ENCODE data around the gene RAD51B.
A peak's percentile ranks its signal among the peaks of the same experiment; 100 is the strongest.
"Not testable (repeated sequence)": the region's sequence is repeated elsewhere in the genome, so short reads cannot be mapped to it uniquely, and the experiment has no call there.

The RAD51B gene

GRCh38 chr14:67950386-67950785 lies 130.8 kb downstream of the RAD51B start:
- no peak for DNase-seq

- DNase-seq = no peak
Measured at GRCh38 chr14:67951529-67952135, 132.1 kb downstream of the RAD51B start.

GRCh38 chr14:67952381-67952780 lies 132.8 kb downstream of the RAD51B start:
- no peak for DNase-seq

GRCh38 chr14:67952786-67953185 lies 133.2 kb downstream of the RAD51B start:
- no peak for DNase-seq

- DNase-seq = no peak
Measured at GRCh38 chr14:67955261-67955660, 135.7 kb downstream of the RAD51B start.

- DNase-seq = no peak
Measured at GRCh38 chr14:67957946-67958345, 138.4 kb downstream of the RAD51B start.

- DNase-seq = no peak
Measured at GRCh38 chr14:67961676-67962075, 142.1 kb downstream of the RAD51B start.

GRCh38 chr14:67962215-67962644 lies 142.7 kb downstream of the RAD51B start:
- peak; percentile 25 to 78 (median 65) for DNase-seq

- no peak for DNase-seq
Measured at GRCh38 chr14:67963545-67963944, 144.0 kb downstream of the RAD51B start.

GRCh38 chr14:67963960-67964812 lies 144.6 kb downstream of the RAD51B start:
- peak; percentile 12 to 49 (median 46) for DNase-seq

- DNase-seq = no peak
Measured at GRCh38 chr14:67965696-67966095, 146.1 kb downstream of the RAD51B start.

GRCh38 chr14:67967206-67967605 lies 147.6 kb downstream of the RAD51B start:
- DNase-seq = no peak

GRCh38 chr14:67967970-67968369 lies 148.4 kb downstream of the RAD51B start:
- DNase-seq = not testable (repeated sequence)

- no peak for DNase-seq
Measured at GRCh38 chr14:67970923-67971322, 151.3 kb downstream of the RAD51B start.

- no peak for DNase-seq
Measured at GRCh38 chr14:67971627-67972625, 152.3 kb downstream of the RAD51B start.

GRCh38 chr14:67973436-67973835 lies 153.9 kb downstream of the RAD51B start:
- no peak for DNase-seq

GRCh38 chr14:67975470-67975869 lies 155.9 kb downstream of the RAD51B start:
- DNase-seq = no peak

- DNase-seq = no peak
Measured at GRCh38 chr14:67977434-67978034, 158.0 kb downstream of the RAD51B start.

GRCh38 chr14:67978749-67979148 lies 159.2 kb downstream of the RAD51B start:
- no peak for DNase-seq

GRCh38 chr14:67982711-67983608 lies 163.4 kb downstream of the RAD51B start:
- DNase-seq = no peak

- no peak for DNase-seq
Measured at GRCh38 chr14:67984274-67984673, 164.7 kb downstream of the RAD51B start.

Data from suppressor macrophage treated with lipopolysaccharide for 1 hour (primary cell).